Measurements from ENCODE around the gene PLCG1. TPM values are rescaled to one million over a fixed set of nuclear protein-coding genes. Genes with fewer than 3 reads are reported as not detected.

PLCG1 gene
- total RNA-seq, 1 experiment from 2014 or later, result 45.6 TPM

- TF ChIP-seq EZH2 (IDR thresholded peaks at IDR 0.05) (no peak), POLR2AphosphoS5 (IDR thresholded peaks at IDR 0.05; ENCODE audit: low read depth, low read length) (no peak), ELF1 (IDR thresholded peaks at IDR 0.05; ENCODE audit: borderline replicate concordance, low read depth) (no peak), RAD21 (IDR thresholded peaks at IDR 0.05; ENCODE audit: low read depth) (peak; percentile 23; the same call in 1 of the 2 replicates), CTCF (IDR thresholded peaks at IDR 0.05 in 2 of 3, conservative IDR thresholded peaks at IDR 0.05 in 1 of 3; ENCODE audit: borderline replicate concordance in 1 of 3, insufficient read depth in 1 of 3, low read depth in 2 of 3, low read length in 2 of 3) (peak in 2 of 3 experiments; percentile 38 to 39; a peak in 3 of 6 replicates), SP1 (IDR thresholded peaks at IDR 0.05; ENCODE audit: low read depth) (no peak)
- RAD21 ChIA-PET (ENCODE audit: low non-redundant PET in 1 of 2, low total read pairs in 2 of 2, uncharacterized antibody in 2 of 2, unreplicated experiment in 2 of 2), result no interaction called here
- peaks cover 35 to 51% of the 10 kb centered on the region in 2 experiments for H3K36me3 ChIP-seq (ENCODE audit: control insufficient read depth in 1 of 2, insufficient read depth in 2 of 2, low read length in 2 of 2)
- H3K4me3 ChIP-seq (replicated peaks in 1 of 2; ENCODE audit: low read depth in 1 of 2, low read length in 2 of 2), result no peak overlapping the region
- no peak overlapping the region for H3K9ac ChIP-seq (ENCODE audit: low read length)
- peaks cover 9% of the 10 kb centered on the region; the same call in 1 of the 2 replicates for H4K20me1 ChIP-seq (ENCODE audit: insufficient read depth)
- no peak overlapping the region for H3K4me2 ChIP-seq (ENCODE audit: low read length)
- no peak overlapping the region for H3K27ac ChIP-seq (ENCODE audit: low read depth, low read length)
- CTCF ChIA-PET, result interaction anchor here (2.2 kb wide), 1 partner anchor 99 kb away, joined by 9 read pairs; no protein-coding TSS in a partner anchor
- H3K27me3 ChIP-seq (ENCODE audit: insufficient read depth, low read length), result no peaks in the 10 kb centered on the region
- no peaks in the 10 kb centered on the region for H3K9me3 ChIP-seq (ENCODE audit: control insufficient read depth in 1 of 2, insufficient read depth in 1 of 2, low read depth in 1 of 2, low read length in 2 of 2)
- H3K4me1 ChIP-seq (ENCODE audit: control insufficient read depth in 1 of 2, insufficient read depth in 2 of 2, low read length in 2 of 2), result no peaks in the 10 kb centered on the region
- DNase-seq (ENCODE audit: low read depth, low spot score) (no peak), ATAC-seq (peak; percentile 70)
- BruUV-seq (replicated peaks), result no TSS peak
- POLR2A ChIA-PET, result no interaction called here
- intact Hi-C loops (cut with micrococcal nuclease), result no loop called here
- no peak overlapping the region for H2AFZ ChIP-seq (ENCODE audit: low read depth, low read length, poor library complexity, severe bottlenecking)
- peaks cover 66% of the 10 kb centered on the region for H3K79me2 ChIP-seq (ENCODE audit: insufficient read depth, low read length)
- no peaks in the 10 kb centered on the region for H3K9me2 ChIP-seq (ENCODE audit: insufficient read depth)
Observed at GRCh38 chr20:41089555-41089954, 47.8 kb upstream of the PLCG1 start.

- Histone ChIP-seq H3K9me3 (ENCODE audit: control insufficient read depth in 1 of 2, insufficient read depth in 1 of 2, low read depth in 1 of 2, low read length in 2 of 2) (no peaks in the 10 kb centered on the region), H3K4me2 (ENCODE audit: low read length) (no peak overlapping the region), H3K36me3 (ENCODE audit: control insufficient read depth in 1 of 2, insufficient read depth in 2 of 2, low read length in 2 of 2) (peaks cover 36 to 41% of the 10 kb centered on the region in 2 experiments), H3K9ac (ENCODE audit: low read length) (no peak overlapping the region), H3K4me1 (ENCODE audit: control insufficient read depth in 1 of 2, insufficient read depth in 2 of 2, low read length in 2 of 2) (no peaks in the 10 kb centered on the region), H2AFZ (ENCODE audit: low read depth, low read length, poor library complexity, severe bottlenecking) (no peak overlapping the region), H3K27me3 (ENCODE audit: insufficient read depth, low read length) (no peaks in the 10 kb centered on the region), H4K20me1 (ENCODE audit: insufficient read depth) (peaks cover 13% of the 10 kb centered on the region; the same call in 1 of the 2 replicates), H3K4me3 (replicated peaks in 1 of 2; ENCODE audit: low read depth in 1 of 2, low read length in 2 of 2) (no peak overlapping the region), H3K27ac (ENCODE audit: low read depth, low read length) (no peak overlapping the region), H3K9me2 (ENCODE audit: insufficient read depth) (no peaks in the 10 kb centered on the region), H3K79me2 (ENCODE audit: insufficient read depth, low read length) (peaks cover 65% of the 10 kb centered on the region)
- BruUV-seq (replicated peaks), result no TSS peak
- ATAC-seq (no peak), DNase-seq (ENCODE audit: low read depth, low spot score) (no peak)
- ChIA-PET POLR2A (no interaction called here), RAD21 (ENCODE audit: low non-redundant PET in 1 of 2, low total read pairs in 2 of 2, uncharacterized antibody in 2 of 2, unreplicated experiment in 2 of 2) (no interaction called here), CTCF (no interaction called here)
- TF ChIP-seq ZFX (IDR thresholded peaks at IDR 0.05) (no peak), EZH2phosphoT487 (IDR thresholded peaks at IDR 0.05; ENCODE audit: borderline replicate concordance) (no peak), CEBPB (IDR thresholded peaks at IDR 0.05; ENCODE audit: low read depth) (no peak), YY1 (IDR thresholded peaks at IDR 0.05; ENCODE audit: extremely low read depth, insufficient replicate concordance, low read depth, low read length) (no peak), TCF7L2 (IDR thresholded peaks at IDR 0.05; ENCODE audit: borderline replicate concordance, extremely low read depth, insufficient read depth, insufficient read length) (no peak), CBX3 (IDR thresholded peaks at IDR 0.05; ENCODE audit: low read depth) (no peak), ATF3 (IDR thresholded peaks at IDR 0.05) (no peak), POLR2A (IDR thresholded peaks at IDR 0.05; ENCODE audit: borderline replicate concordance, extremely low read depth, insufficient read depth, insufficient read length) (no peak), REST (IDR thresholded peaks at IDR 0.05; ENCODE audit: low read depth) (no peak), EGR1 (IDR thresholded peaks at IDR 0.05; ENCODE audit: low read depth) (no peak)
- intact Hi-C loops (cut with micrococcal nuclease), result no loop called here
Observed at GRCh38 chr20:41091927-41092326, 45.4 kb upstream of the PLCG1 start.
